ENCODE results near the gene CUX1. TPM values are rescaled to one million over a fixed set of nuclear protein-coding genes. Genes with fewer than 3 reads are reported as not detected.

The CUX1 gene
- total and polyA plus RNA-seq, 10 of the 15 experiments (the other 5 are each of a cell fraction or from before 2014, with no cell fraction given), result 6.1 to 48.6 (median 25.9) TPM

DNA sequence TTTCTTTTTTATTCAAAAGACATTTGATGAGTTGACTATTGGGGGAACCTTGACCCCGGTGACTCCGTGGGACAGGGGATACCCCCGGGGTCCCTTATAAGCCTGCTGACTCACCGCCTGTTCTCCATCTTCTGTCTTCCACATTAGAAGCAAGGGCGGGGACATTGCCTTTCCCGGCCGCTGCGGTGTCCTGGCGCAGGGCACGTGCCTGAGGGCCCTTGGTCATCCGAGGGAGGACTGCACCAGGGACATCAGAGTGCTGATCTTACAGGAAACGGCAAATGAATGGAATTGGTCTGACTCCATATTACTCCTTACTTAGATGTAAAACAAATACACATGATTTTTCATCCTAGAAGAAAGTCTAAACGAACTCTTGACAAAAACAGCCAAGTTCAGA lies 170.1 kb downstream of the CUX1 start:
- TF ChIP-seq FOXM1 (IDR thresholded peaks at IDR 0.05; ENCODE audit: low read depth, low read length) (no peak), MEF2A (IDR thresholded peaks at IDR 0.05; ENCODE audit: insufficient read depth, low read depth, low read length) (no peak), MYC (IDR thresholded peaks at IDR 0.05; ENCODE audit: insufficient read depth, insufficient read length, insufficient replicate concordance, low read length, severe bottlenecking) (no peak), RAD21 (IDR thresholded peaks at IDR 0.05; ENCODE audit: insufficient read depth, low read depth, low read length) (no peak), CBX3 (IDR thresholded peaks at IDR 0.05; ENCODE audit: borderline replicate concordance, low read depth) (no peak), TBL1XR1 (IDR thresholded peaks at IDR 0.05; ENCODE audit: low read depth, low read length) (no peak), ZSCAN29 (IDR thresholded peaks at IDR 0.05) (no peak)
- TF ChIP-seq, protein P1, sequence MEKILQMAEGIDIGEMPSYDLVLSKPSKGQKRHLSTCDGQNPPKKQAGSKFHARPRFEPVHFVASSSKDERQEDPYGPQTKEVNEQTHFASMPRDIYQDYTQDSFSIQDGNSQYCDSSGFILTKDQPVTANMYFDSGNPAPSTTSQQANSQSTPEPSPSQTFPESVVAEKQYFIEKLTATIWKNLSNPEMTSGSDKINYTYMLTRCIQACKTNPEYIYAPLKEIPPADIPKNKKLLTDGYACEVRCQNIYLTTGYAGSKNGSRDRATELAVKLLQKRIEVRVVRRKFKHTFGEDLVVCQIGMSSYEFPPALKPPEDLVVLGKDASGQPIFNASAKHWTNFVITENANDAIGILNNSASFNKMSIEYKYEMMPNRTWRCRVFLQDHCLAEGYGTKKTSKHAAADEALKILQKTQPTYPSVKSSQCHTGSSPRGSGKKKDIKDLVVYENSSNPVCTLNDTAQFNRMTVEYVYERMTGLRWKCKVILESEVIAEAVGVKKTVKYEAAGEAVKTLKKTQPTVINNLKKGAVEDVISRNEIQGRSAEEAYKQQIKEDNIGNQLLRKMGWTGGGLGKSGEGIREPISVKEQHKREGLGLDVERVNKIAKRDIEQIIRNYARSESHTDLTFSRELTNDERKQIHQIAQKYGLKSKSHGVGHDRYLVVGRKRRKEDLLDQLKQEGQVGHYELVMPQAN (conservative IDR thresholded peaks at IDR 0.05), result no peak
- TF ChIP-seq, protein P2, sequence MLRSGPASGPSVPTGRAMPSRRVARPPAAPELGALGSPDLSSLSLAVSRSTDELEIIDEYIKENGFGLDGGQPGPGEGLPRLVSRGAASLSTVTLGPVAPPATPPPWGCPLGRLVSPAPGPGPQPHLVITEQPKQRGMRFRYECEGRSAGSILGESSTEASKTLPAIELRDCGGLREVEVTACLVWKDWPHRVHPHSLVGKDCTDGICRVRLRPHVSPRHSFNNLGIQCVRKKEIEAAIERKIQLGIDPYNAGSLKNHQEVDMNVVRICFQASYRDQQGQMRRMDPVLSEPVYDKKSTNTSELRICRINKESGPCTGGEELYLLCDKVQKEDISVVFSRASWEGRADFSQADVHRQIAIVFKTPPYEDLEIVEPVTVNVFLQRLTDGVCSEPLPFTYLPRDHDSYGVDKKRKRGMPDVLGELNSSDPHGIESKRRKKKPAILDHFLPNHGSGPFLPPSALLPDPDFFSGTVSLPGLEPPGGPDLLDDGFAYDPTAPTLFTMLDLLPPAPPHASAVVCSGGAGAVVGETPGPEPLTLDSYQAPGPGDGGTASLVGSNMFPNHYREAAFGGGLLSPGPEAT (IDR thresholded peaks at IDR 0.05; ENCODE audit: low read depth), result no peak
- TF ChIP-seq, protein P3, sequence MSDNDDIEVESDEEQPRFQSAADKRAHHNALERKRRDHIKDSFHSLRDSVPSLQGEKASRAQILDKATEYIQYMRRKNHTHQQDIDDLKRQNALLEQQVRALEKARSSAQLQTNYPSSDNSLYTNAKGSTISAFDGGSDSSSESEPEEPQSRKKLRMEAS (IDR thresholded peaks at IDR 0.05; ENCODE audit: low read depth, low read length), result no peak
- peaks cover 23% of the 10 kb centered on the region for H3K79me2 ChIP-seq (ENCODE audit: control insufficient read depth, insufficient read depth, low read length)
- ChIA-PET CTCF (interaction anchor here (1.3 to 2.2 kb wide), 2 partner anchors 32 to 168 kb away, joined by 4 to 7 read pairs; no protein-coding TSS in a partner anchor), POLR2A (no interaction called here), SMC1A (ENCODE audit: uncharacterized antibody, unreplicated experiment) (interaction anchor here (0.9 to 4.8 kb wide), 5 partner anchors 11 to 170 kb away, joined by 4 to 29 read pairs (median 22); partner anchors contain the start of gene CUX1), RAD21 (ENCODE audit: unreplicated experiment) (no interaction called here)
- no peak overlapping the region for H3K4me3 ChIP-seq
- FAIRE-seq, result no peak
- no peak overlapping the region for H3K9ac ChIP-seq (ENCODE audit: control insufficient read depth, insufficient read depth, low read length)
- BruUV-seq (replicated peaks), result no TSS peak
- no peak overlapping the region for H3K4me2 ChIP-seq (ENCODE audit: control insufficient read depth, insufficient read depth)
- no peak for ATAC-seq
- H4K20me1 ChIP-seq (ENCODE audit: control insufficient read depth, insufficient read depth), result no peaks in the 10 kb centered on the region
- H3K27me3 ChIP-seq (replicated peaks in 1 of 2; ENCODE audit: control insufficient read depth in 2 of 2, insufficient read depth in 2 of 2, low read length in 1 of 2), result no peaks in the 10 kb centered on the region
- peaks cover 0 to 4% of the 10 kb centered on the region in 2 experiments; a peak in 3 of 4 replicates for H3K36me3 ChIP-seq (ENCODE audit: control insufficient read depth in 2 of 2, insufficient read depth in 2 of 2, low read length in 1 of 2)
- in situ Hi-C loops (cut with MboI), result no loop called here
- intact Hi-C loops (cut with micrococcal nuclease; ENCODE audit: unreplicated experiment), result no loop called here
- no peak overlapping the region for H2AFZ ChIP-seq (ENCODE audit: control insufficient read depth, low read depth, low read length)
- H3K27ac ChIP-seq (ENCODE audit: control insufficient read depth, insufficient read depth), result no peak overlapping the region
- H3K9me3 ChIP-seq (replicated peaks; ENCODE audit: control insufficient read depth, insufficient read depth, low read length), result peaks cover 8% of the 10 kb centered on the region; the same call in 2 of the 3 replicates
- peaks cover 82% of the 10 kb centered on the region for H3K4me1 ChIP-seq (ENCODE audit: control insufficient read depth, insufficient read depth, low read length)
- DNase-seq (ENCODE audit: low read depth, low spot score), result no peak
- 95% methylated on average over 13 of the region's 13 CpGs for WGBS (ENCODE audit: insufficient coverage, insufficient replicate concordance, low lambda C conversion rate, missing lambda C conversion rate)
